SU-DHL-6 (cell line): Measurements from ENCODE around the gene RAI1.

Source experiments
- CTCF ChIP-seq: fragments of 200-600 bp; sonication (generic); IDR thresholded peaks from one replicate; pipeline ENCODE4 v1.5.1; 2017; ENCODE audit warnings: antibody characterized with exemption, mild to moderate bottlenecking, low read length, moderate library complexity; ENCODE audit not compliant: insufficient read depth, poor library complexity, severe bottlenecking
- EZH2phosphoT487 ChIP-seq: fragments of 200-600 bp; sonication (generic), shearing (Covaris generic); conservative IDR thresholded peaks from 2 replicates; pipeline ENCODE4 v1.6.1; 2018; ENCODE audit warnings: mild to moderate bottlenecking, antibody characterized with exemption, low read length, moderate library complexity, mixed read lengths

GRCh38 chr17:17844500-17844899 is 163.2 kb downstream of the RAI1 start:
- TF ChIP-seq CTCF (no peak), EZH2phosphoT487 (no peak)
